HG03460 (cell line): ENCODE measurements around the gene AUTS2.

Source experiments
- ATAC-seq: cut with Tn5 transposase; IDR thresholded peaks from one replicate; pipeline ENCODE4 v1.9.1; 2021; ENCODE audit not compliant: unreplicated experiment

The AUTS2 gene

GRCh38 chr7:70474639-70475234, 876.5 kb downstream of the AUTS2 start:
- ATAC-seq, result no peak

GRCh38 chr7:70477036-70478010, 879.0 kb downstream of the AUTS2 start:
- ATAC-seq, result no peak

GRCh38 chr7:70479153-70480021, 881.1 kb downstream of the AUTS2 start:
- no peak for ATAC-seq

DNA sequence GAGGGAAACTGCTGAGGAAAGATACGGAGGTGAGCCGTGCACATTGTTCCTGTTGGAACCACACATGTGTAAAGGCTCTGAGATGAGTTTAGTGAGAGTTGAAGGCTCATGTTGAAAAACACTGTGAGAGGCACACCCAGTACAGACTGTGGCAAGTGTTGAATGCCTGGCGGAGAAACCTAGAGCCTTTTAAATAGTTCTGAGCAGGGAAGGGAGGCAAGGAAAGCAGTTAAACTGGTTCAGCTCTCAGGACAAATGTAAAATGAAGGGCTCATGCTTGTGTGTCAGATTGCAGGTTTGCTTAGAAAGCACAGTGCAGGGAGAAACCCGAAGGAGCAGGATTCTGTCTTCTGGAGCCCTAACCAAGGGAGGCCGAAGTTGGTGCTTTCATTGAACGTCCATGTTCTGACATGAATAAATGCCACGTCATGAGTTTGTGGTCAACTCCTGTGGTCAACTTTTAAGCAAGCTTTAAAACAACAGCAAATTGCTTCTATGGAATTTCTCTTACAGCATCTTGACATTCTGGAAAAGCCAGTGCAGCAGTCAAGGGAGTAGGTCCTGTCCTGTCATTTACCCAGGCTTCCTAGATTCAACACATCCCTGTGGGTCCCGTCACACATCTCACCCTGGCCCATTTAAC, 882.8 kb downstream of the AUTS2 start:
- no peak for ATAC-seq

DNA sequence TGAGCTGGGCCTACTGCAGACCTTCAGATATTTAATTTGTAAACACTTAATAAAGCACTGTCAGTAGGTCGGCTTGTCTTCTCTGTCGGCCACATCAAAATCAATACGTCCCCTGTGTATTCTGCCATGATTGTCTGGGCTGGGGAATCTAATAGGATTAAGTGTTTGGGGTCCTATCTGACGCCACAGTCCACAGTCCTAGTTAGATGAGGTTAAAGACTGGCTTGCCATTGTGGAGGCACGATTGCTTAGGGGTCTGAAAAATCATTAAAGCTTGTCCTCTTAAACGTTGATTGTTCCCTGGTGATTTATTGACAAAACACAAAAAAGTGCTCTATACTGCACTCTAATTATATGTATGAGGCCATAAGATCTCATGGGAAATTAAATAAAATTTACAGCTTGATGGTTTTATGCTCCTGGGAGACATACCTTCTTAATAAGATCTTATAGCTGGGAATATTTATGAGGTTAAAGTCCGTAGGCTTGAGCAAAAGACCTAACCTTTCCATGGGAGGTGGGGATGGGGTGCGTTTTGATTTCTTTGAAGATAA, 883.4 kb downstream of the AUTS2 start:
- ATAC-seq, result no peak

DNA sequence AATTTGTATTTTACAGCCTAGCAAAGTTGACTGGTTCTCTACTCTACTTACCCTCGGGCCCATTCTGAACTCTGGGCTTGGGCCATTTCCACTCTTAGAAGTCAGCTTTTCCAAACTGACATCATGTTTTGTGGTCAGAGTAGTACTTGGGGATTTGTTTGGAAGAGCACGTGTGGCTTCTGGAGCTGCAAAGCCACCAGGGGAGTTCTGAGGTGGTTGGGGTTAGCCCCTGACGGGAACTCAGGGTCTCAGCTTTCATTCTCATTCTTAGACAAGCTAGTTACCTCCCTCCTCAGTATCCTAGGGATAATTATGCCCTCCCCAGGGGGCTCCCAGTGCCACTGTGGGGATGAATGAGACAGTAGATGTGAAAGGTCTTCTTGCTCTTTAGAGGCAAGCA, 886.0 kb downstream of the AUTS2 start:
- no peak for ATAC-seq

- ATAC-seq, result no peak
These were observed 888.7 kb downstream of the AUTS2 start for GRCh38 chr7:70486977-70487376.

- ATAC-seq, result no peak
These were observed 889.2 kb downstream of the AUTS2 start for GRCh38 chr7:70487428-70487827.

DNA sequence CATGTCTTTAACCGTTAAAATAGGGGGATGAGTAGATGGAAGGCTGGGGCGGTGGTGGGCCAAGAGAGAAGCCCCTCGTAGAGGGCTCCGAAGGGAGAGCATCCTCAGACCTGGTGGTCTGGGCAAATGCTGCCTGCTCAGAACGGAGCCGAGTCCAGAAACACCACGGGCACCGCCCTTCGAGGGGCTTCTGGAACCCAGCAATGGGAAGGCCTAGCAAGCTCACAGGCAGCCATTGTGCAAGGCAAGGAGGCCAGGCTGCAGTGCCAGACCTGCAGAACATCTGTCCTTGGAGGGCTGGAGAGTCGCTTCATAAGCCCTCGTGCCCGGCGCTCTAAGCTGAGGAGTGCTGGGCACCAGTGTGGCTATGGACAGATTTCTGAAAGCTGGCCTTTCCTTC, 889.6 kb downstream of the AUTS2 start:
- no peak for ATAC-seq

GRCh38 chr7:70489813-70490212, 891.5 kb downstream of the AUTS2 start:
- ATAC-seq, result no peak

- ATAC-seq, result no peak
These were observed 894.4 kb downstream of the AUTS2 start for GRCh38 chr7:70492625-70493024.

- no peak for ATAC-seq
These were observed 896.2 kb downstream of the AUTS2 start for GRCh38 chr7:70494225-70495032.

- ATAC-seq, result no peak
These were observed 896.7 kb downstream of the AUTS2 start for GRCh38 chr7:70495033-70495376.

DNA sequence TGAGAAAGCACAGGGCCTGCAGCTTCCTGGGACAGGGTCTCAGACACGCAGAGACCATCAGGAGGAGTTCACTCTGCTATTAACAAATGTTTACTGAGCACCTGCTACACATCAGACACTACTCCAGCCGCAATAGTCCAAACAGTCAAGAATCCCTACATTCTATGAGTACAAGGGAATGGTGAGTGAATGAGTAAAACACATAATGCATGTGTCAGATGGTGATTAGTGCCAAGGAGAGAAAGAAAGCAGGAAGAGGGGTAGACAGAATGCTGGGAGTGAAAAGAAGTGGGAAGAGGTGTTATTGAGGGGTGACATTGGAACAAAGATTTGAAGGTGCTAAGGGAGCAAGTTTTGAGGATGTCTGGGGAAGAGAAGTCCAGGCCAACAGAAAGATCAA, 899.5 kb downstream of the AUTS2 start:
- no peak for ATAC-seq

DNA sequence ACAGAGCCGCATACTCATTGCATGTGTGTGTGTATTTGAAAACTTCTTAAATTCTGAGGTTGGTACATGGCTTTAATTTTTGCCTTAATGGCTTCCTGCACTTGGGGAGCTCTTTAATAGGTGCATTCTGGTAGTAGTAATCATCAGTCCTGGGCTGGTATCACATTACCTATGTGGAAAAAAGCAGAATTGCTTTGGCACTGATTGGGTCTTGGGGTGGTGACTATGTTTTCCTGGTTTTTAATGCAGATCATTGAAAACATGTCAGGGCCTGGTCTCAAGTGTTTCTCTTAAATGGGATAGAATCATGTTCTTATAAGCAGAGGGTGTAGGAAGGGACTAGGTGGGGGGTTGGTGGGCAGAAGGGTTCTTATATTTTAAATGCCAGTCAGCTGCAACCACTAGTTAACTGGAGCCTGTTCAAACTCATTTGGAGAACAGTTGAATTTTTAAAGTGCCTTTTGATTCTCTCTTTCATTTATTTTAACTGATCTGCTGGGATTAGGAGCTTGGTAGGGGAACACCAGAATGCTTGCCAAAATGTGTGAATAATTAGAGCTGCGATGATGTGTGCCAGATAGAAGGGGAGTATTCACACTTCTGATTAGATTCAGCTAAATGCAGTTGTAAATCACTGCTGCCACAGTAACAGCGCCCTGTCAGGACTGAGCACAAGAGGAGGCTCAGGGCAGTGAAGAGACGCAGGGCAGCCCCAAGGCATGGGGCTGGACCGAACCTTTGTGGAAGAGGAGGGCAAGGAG, 900.1 kb downstream of the AUTS2 start:
- ATAC-seq, result no peak

- ATAC-seq, result no peak
These were observed 902.0 kb downstream of the AUTS2 start for GRCh38 chr7:70500261-70500660.

DNA sequence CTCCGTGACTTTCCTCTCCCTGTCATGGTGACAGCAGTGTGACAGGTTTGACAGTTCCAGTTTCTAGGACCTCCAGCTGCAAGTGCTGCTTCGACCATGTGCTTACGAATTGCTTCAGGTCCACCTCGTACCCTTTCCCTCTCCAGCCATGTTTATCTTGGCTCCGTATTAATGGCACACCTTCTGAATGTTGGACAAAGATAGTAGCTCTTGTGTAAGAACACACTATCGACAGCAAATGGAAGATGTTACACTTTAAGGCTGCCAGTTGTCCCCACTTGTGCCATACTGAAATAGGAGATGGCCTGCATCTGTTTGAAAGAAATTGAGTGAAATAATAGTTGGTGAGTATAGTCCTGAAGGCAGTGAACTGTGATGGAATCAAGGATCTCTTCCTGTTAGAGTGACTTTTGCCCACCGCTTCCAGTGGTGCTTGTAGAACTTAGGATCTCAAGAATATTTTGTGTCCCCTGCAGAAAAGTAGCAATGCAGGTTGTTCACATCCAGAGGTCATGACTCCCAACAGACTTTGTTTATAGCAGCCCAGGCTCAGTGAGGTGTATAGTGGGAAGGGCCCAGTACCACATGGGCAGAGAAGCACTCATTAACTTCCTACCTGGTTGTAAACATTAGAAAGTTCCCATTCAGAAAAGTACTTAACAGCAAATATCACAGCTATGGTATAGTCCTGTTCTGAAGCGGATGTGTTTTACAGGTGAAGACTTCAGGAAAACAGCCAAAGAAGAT, 904.0 kb downstream of the AUTS2 start:
- ATAC-seq, result no peak

- no peak for ATAC-seq
These were observed 906.0 kb downstream of the AUTS2 start for GRCh38 chr7:70504254-70504653.
